NCI-H446 treated with DMSO at 0.1 percent for 48 hours (cell line): ENCODE results near the gene COX7B.

Experiments used
- DNase-seq: peaks from one replicate; lab custom pipeline; 2025; lab: John Stamatoyannopoulos, UW

Gene COX7B

DNA sequence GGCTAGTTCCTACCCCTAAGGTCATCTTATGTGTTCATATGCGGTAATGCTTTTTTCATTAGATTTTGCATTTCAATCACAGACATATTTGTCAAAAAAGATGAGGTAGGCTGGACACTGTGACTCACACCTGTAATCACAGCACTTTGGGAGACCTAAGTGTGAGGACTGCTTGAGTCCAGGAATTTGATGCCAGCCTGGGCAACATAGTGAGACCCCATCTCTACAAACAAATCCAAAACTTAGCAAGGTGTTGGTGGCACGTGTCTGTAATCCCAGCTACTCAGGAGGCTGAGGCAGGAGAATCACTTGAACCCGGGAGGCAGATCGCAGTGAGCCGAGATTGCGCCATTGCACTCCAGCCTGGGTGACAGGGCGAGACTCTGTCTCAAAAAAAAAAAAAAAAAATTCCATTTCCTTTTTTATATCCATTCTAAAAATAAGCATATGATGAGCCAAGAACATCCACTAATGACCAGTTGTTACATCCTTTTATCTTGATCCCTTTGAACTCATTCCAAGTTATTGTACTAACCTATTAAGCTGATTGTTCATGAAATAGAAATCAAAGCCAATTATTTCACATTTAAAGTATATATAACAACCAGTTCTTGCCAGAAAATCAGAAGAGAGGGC, 46.8 kb downstream of the COX7B start:
- no peak for DNase-seq

- no peak for DNase-seq
Measured at GRCh38 chrX:77946571-77946970, 47.3 kb downstream of the COX7B start.

DNA sequence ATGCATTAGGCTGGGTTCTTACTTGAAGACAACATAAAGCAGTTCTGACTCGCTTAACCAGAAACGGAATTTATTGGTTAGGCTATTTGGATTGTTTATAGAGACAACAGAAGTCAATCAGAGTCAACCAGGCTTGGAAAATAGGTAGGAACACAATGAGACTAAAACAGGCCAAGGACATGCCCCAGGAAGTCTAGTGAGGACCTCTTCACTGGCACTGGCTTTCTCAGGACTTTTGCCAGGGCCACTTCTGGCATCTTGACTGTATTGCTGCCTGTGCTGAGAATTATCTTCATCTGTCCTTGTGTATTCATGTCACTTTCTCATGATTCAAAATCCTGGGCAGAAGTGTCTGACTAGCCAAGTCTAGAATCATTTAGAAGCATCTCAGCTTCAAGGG, 50.6 kb downstream of the COX7B start:
- DNase-seq: peak; percentile 5

GRCh38 chrX:77952173-77952572, 52.9 kb downstream of the COX7B start:
- DNase-seq: no peak

GRCh38 chrX:77953302-77953701, 54.0 kb downstream of the COX7B start:
- no peak for DNase-seq

DNA sequence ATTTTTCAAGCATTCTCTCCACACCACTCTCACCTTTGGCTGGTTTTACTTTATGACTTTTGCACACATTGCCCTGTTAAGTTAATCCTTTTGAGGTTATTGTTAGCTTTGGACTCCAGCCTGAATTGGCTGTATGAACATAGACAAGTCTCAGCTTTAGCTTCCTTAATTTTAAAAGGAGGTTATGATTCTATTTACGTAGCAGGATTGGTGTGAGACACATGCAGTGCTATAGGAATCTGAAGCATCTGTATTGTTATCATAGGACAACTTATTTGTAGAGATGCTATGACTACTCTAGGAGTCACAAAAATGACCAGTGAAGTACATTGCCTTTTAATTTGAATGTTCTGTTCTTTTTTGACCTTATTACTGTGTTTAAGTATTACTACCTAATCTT, 54.4 kb downstream of the COX7B start:
- no peak for DNase-seq
